Measurements from ENCODE around the gene SERPINB4. TPM values are rescaled to one million over a fixed set of nuclear protein-coding genes. Genes with fewer than 3 reads are reported as not detected.

SERPINB4 gene
- total RNA-seq, 5 donors from 2014 or later (not counting 1 experiment from before 2014, with no cell fraction given), result not detected

GRCh38 chr18:63681449-63682340 is 37.6 kb upstream of the SERPINB4 start:
- Mint-ChIP-seq H3K27me3 (peaks cover 0 to 8% of the 10 kb centered on the region in 2 donors), H3K4me3 (no peak overlapping the region), H3K36me3 (no peaks in the 10 kb centered on the region), H3K27ac (no peak overlapping the region), H3K4me1 (no peaks in the 10 kb centered on the region), H3K9me3 (peaks cover 0 to 9% (median 0%) of the 10 kb centered on the region in 3 donors)
- CTCF ChIA-PET, result interaction anchor here in 1 of 2 donors (0.7 kb wide), 1 partner anchor 118 kb away, joined by 3 read pairs; no protein-coding TSS in a partner anchor
- Histone ChIP-seq H3K4me3 (ENCODE audit: control insufficient read depth in 1 of 2, extremely low read depth in 1 of 2, low read length in 1 of 2) (no peak overlapping the region), H3K27ac (ENCODE audit: low read length) (no peak overlapping the region), H3K4me1 (ENCODE audit: control insufficient read depth in 1 of 2, extremely low read depth in 1 of 2, insufficient read depth in 2 of 2, low read length in 2 of 2) (no peaks in the 10 kb centered on the region), H3K9me3 (no peaks in the 10 kb centered on the region), H3K27me3 (replicated peaks in 1 of 2; ENCODE audit: control insufficient read depth in 2 of 2, extremely low read depth in 1 of 2, insufficient read depth in 2 of 2, low read length in 1 of 2) (no peaks in the 10 kb centered on the region), H3K36me3 (ENCODE audit: control insufficient read depth in 2 of 2, extremely low read depth in 1 of 2, insufficient read depth in 1 of 2, low read length in 1 of 2) (no peaks in the 10 kb centered on the region)
- no peak for DNase-seq
- no peak for ATAC-seq (replicated peaks in 1 of 4)
- 100% methylated on average over 1 of the region's 2 CpGs for WGBS (ENCODE audit: insufficient coverage)
- POLR2A ChIA-PET, result interaction anchor here in 1 of 2 donors (0.5 kb wide), 1 partner anchor 24 kb away, joined by 6 read pairs; no protein-coding TSS in a partner anchor

DNA sequence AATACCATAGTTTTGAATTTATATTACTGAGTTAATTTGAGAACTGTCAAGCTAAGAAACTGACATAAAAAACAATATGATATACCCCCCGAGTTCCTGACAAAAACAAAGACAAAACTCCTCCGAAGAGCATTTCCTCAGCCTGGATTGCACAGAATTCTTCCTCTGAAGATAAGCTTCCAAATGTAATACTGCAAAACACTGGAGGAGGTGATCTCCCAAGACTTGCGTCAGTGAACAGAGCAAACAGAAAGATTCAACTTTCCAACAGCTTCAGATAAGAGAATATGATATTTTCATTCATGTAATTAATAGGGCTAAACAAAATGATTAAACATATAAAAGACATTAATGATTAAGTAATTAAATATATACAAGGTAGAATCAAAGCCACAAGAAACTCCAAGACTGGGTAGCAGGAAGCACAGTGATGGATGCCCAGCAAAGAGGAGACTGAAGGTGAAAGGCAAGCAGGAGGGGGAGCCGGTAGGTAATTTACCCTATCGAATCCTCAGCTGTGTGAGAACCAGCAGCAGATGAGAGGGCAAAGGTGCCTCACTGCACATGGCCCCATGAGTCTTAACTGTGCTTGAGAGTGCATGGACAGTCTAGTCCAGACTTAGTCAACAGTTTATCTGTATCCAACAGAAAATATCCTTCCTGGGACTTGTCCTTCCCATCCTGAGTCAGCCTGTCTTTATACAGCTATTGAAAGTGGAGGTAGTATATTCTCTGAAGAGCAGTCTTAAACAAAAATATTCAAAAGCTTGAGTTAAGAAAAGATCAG is 36.0 kb upstream of the SERPINB4 start:
- H3K27ac ChIP-seq (ENCODE audit: low read length), result no peak overlapping the region
- no peaks in the 10 kb centered on the region for H3K36me3 ChIP-seq (ENCODE audit: control insufficient read depth in 2 of 2, extremely low read depth in 1 of 2, insufficient read depth in 1 of 2, low read length in 1 of 2)
- H3K4me1 ChIP-seq (ENCODE audit: control insufficient read depth in 1 of 2, extremely low read depth in 1 of 2, insufficient read depth in 2 of 2, low read length in 2 of 2), result no peaks in the 10 kb centered on the region
- Mint-ChIP-seq H3K27ac (no peak overlapping the region), H3K36me3 (no peaks in the 10 kb centered on the region), H3K4me3 (no peak overlapping the region), H3K27me3 (peaks cover 0 to 6% of the 10 kb centered on the region in 2 donors), H3K4me1 (no peaks in the 10 kb centered on the region), H3K9me3 (peaks cover 0 to 9% (median 0%) of the 10 kb centered on the region in 3 donors)
- CTCF ChIA-PET, result no interaction called here
- DNase-seq (no peak), ATAC-seq (replicated peaks in 1 of 4) (no peak)
- no peak overlapping the region for H3K4me3 ChIP-seq (ENCODE audit: control insufficient read depth in 1 of 2, extremely low read depth in 1 of 2, low read length in 1 of 2)
- H3K27me3 ChIP-seq (replicated peaks in 1 of 2; ENCODE audit: control insufficient read depth in 2 of 2, extremely low read depth in 1 of 2, insufficient read depth in 2 of 2, low read length in 1 of 2), result no peaks in the 10 kb centered on the region
- no peaks in the 10 kb centered on the region for H3K9me3 ChIP-seq
- POLR2A ChIA-PET, result no interaction called here
- WGBS (ENCODE audit: insufficient coverage), result 76% methylated on average over 3 of the region's 5 CpGs

DNA sequence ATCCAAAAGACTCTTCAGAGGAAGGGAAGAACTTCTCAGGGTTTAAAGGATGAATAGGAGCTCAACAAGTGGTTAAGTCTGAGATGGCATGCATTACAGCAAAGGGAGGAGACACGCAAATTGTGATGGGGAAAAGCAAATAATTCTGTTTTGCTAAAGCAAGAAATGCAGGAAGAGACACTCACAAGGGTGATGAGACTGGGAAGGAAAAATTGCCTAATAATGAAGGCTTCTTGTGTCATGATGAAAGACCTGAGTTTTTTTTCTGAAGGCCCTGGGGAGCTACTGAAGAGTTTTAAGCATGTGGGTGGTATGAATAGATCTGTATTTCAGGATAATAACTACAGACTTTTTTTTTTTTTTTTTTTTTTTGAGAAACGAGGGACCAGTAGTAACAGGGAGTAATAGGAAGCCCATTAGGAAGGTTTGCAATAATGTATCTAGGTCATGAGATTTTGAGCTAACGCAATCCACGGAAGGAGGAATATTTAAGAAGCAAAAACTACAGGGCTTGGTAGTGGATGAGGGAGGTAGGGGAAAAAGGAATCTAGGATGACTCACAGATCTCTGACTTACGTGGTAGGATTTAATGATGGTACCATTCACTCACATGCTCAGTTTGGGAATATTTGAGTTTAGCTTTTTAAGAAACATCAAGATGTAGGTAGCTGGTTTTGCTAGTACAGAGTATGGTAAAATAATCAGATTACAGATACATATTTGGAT is 33.6 kb upstream of the SERPINB4 start:
- no peaks in the 10 kb centered on the region for H3K4me1 Mint-ChIP-seq
- no peak overlapping the region for H3K4me3 ChIP-seq (ENCODE audit: control insufficient read depth in 1 of 2, extremely low read depth in 1 of 2, low read length in 1 of 2)
- H3K4me3 Mint-ChIP-seq, result no peak overlapping the region
- WGBS (ENCODE audit: insufficient coverage), result 86% methylated on average over 3 of the region's 5 CpGs
- no peaks in the 10 kb centered on the region for H3K36me3 Mint-ChIP-seq
- no peak overlapping the region for H3K27ac ChIP-seq (ENCODE audit: low read length)
- H3K36me3 ChIP-seq (ENCODE audit: control insufficient read depth in 2 of 2, extremely low read depth in 1 of 2, insufficient read depth in 1 of 2, low read length in 1 of 2), result no peaks in the 10 kb centered on the region
- no peak overlapping the region for H3K27ac Mint-ChIP-seq
- no peaks in the 10 kb centered on the region for H3K4me1 ChIP-seq (ENCODE audit: control insufficient read depth in 1 of 2, extremely low read depth in 1 of 2, insufficient read depth in 2 of 2, low read length in 2 of 2)
- no peak for ATAC-seq (replicated peaks in 1 of 4)
- peaks cover 0 to 5% (median 2%) of the 10 kb centered on the region in 3 donors for H3K9me3 Mint-ChIP-seq
- no peak for DNase-seq
- no peaks in the 10 kb centered on the region for H3K9me3 ChIP-seq
- ChIA-PET POLR2A (interaction anchor here in 1 of 2 donors (0.6 kb wide), 1 partner anchor 97 kb away, joined by 20 read pairs; no protein-coding TSS in a partner anchor), CTCF (interaction anchor here in 1 of 2 donors (0.7 kb wide), 1 partner anchor 20 kb away, joined by 6 read pairs; no protein-coding TSS in a partner anchor)
- H3K27me3 Mint-ChIP-seq, result no peaks in the 10 kb centered on the region
- H3K27me3 ChIP-seq (replicated peaks in 1 of 2; ENCODE audit: control insufficient read depth in 2 of 2, extremely low read depth in 1 of 2, insufficient read depth in 2 of 2, low read length in 1 of 2), result no peaks in the 10 kb centered on the region

DNA sequence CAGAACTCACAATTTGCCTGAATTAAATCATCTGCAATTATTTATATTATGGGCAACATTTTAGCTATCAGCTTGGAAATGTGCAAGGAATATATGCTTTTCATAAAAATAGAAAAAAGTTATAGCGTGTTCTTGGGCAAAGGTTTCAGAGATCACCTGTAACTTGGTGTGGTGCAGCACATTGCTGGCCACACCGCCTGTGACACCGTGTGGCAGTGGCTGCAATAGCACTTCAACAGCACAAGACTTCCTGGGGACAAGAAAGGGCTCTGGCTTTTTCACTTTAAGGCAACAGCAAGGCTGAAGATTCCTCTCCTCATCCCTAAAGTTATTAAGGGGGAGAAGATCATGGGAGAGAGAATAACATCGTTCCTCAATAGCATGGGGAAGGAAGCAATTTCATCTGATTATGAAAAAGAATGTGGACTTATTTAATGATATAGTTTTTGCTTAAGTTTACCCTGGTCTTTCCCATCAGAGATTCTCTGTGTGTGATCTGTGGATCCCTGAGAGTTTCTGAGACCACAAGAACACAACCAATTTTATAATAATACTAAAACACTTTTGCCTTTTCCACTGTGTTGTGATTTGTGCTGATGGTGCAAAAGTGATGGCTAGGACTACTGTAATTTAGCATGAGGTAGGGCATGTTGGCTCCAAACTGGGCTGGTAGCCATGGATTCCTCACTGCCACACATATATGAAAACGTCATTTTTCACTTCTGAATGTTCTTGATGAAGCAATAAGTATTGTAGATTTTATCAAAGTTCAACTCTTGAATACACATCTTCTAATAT is 32.7 kb upstream of the SERPINB4 start:
- Mint-ChIP-seq H3K27me3 (no peaks in the 10 kb centered on the region), H3K36me3 (no peaks in the 10 kb centered on the region), H3K9me3 (peaks cover 0 to 6% (median 5%) of the 10 kb centered on the region in 3 donors), H3K27ac (no peak overlapping the region), H3K4me3 (no peak overlapping the region), H3K4me1 (no peaks in the 10 kb centered on the region)
- Histone ChIP-seq H3K36me3 (ENCODE audit: control insufficient read depth in 2 of 2, extremely low read depth in 1 of 2, insufficient read depth in 1 of 2, low read length in 1 of 2) (no peaks in the 10 kb centered on the region), H3K4me3 (ENCODE audit: control insufficient read depth in 1 of 2, extremely low read depth in 1 of 2, low read length in 1 of 2) (no peak overlapping the region), H3K9me3 (no peaks in the 10 kb centered on the region), H3K4me1 (ENCODE audit: control insufficient read depth in 1 of 2, extremely low read depth in 1 of 2, insufficient read depth in 2 of 2, low read length in 2 of 2) (no peaks in the 10 kb centered on the region), H3K27me3 (replicated peaks in 1 of 2; ENCODE audit: control insufficient read depth in 2 of 2, extremely low read depth in 1 of 2, insufficient read depth in 2 of 2, low read length in 1 of 2) (no peaks in the 10 kb centered on the region), H3K27ac (ENCODE audit: low read length) (no peak overlapping the region)
- DNase-seq (no peak), ATAC-seq (replicated peaks in 1 of 4) (no peak)
- WGBS (ENCODE audit: insufficient coverage), result no CpG with 5 or more reads among the region's 5 CpGs
- POLR2A ChIA-PET, result no interaction called here
- CTCF ChIA-PET, result interaction anchor here in 1 of 2 donors (0.7 kb wide), 1 partner anchor 21 kb away, joined by 6 read pairs; no protein-coding TSS in a partner anchor

DNA sequence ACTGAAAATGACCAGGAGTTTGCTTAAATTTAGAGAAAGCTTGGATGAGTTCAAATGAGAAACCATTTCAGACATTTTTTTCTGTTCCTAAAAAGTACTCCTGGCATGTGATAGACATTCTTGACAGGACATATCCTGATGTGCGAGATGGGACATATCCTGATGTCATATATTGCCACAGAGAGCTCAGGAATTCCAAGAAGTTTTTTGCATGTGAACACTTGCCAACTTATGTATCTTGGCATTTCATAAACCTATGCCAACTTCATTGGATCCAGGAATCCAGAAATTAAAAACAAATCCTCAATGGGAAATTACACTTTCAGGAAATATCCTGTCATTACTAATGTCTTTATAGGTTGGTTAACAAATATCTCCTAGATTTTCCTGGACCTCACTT is 20.5 kb upstream of the SERPINB4 start:
- Histone ChIP-seq H3K36me3 (ENCODE audit: control insufficient read depth in 2 of 2, extremely low read depth in 1 of 2, insufficient read depth in 1 of 2, low read length in 1 of 2) (no peaks in the 10 kb centered on the region), H3K9me3 (no peaks in the 10 kb centered on the region), H3K27ac (ENCODE audit: low read length) (no peak overlapping the region), H3K4me1 (ENCODE audit: control insufficient read depth in 1 of 2, extremely low read depth in 1 of 2, insufficient read depth in 2 of 2, low read length in 2 of 2) (no peaks in the 10 kb centered on the region), H3K4me3 (ENCODE audit: control insufficient read depth in 1 of 2, extremely low read depth in 1 of 2, low read length in 1 of 2) (no peak overlapping the region), H3K27me3 (replicated peaks in 1 of 2; ENCODE audit: control insufficient read depth in 2 of 2, extremely low read depth in 1 of 2, insufficient read depth in 2 of 2, low read length in 1 of 2) (no peaks in the 10 kb centered on the region)
- Mint-ChIP-seq H3K27me3 (no peaks in the 10 kb centered on the region), H3K4me3 (no peak overlapping the region), H3K27ac (no peak overlapping the region), H3K4me1 (no peaks in the 10 kb centered on the region), H3K36me3 (no peaks in the 10 kb centered on the region), H3K9me3 (peaks cover 9 to 16% (median 11%) of the 10 kb centered on the region in 3 donors)
- WGBS (ENCODE audit: insufficient coverage), result 100% methylated on average over 1 of the region's 1 CpG
- POLR2A ChIA-PET, result no interaction called here
- DNase-seq (no peak), ATAC-seq (replicated peaks in 1 of 4) (no peak)
- CTCF ChIA-PET, result no interaction called here

All from T-cell (primary cell).